GM23338 (cell line): Measurements from ENCODE around the gene SVBP.

Experiments used
- CTCF ChIP-seq, 2 experiments: fragments of 200-600 bp in 1 of 2; sonication (generic) in 1 of 2; conservative IDR thresholded peaks; 2 replicates each; pipeline versions ENCODE4 v1.5.1 to v1.6.1; 2016 to 2017; ENCODE audit warnings: antibody characterized with exemption in 2 of 2, low read depth in 2 of 2, mild to moderate bottlenecking in 2 of 2, moderate library complexity in 1 of 2
- ETS1 ChIP-seq: IDR thresholded peaks from 2 replicates; pipeline ENCODE4 v1.6.1; 2016; ENCODE audit warnings: antibody characterized with exemption
- EZH2 ChIP-seq: fragments of 200-600 bp; sonication (generic); IDR thresholded peaks from one replicate; pipeline ENCODE4 v1.8.0; 2017; ENCODE audit warnings: antibody characterized with exemption, mild to moderate bottlenecking, low read depth; ENCODE audit not compliant: unreplicated experiment
- EZH2phosphoT487 ChIP-seq: fragments of 200-600 bp; sonication (generic); IDR thresholded peaks from one replicate; pipeline ENCODE4 v1.8.1; 2018; ENCODE audit warnings: antibody characterized with exemption; ENCODE audit not compliant: unreplicated experiment
- POLR2AphosphoS5 ChIP-seq: IDR thresholded peaks from 2 replicates; pipeline ENCODE4 v1.6.1; 2016; ENCODE audit warnings: antibody characterized with exemption, low read depth
- REST ChIP-seq: IDR thresholded peaks from one replicate; pipeline ENCODE4 v1.6.1; 2018; ENCODE audit warnings: antibody characterized with exemption; ENCODE audit not compliant: unreplicated experiment
- STAT1 ChIP-seq: IDR thresholded peaks from one replicate; pipeline ENCODE4 v1.6.1; 2016; ENCODE audit warnings: antibody characterized with exemption; ENCODE audit not compliant: unreplicated experiment
- ZNF114 ChIP-seq: fragments of 250-450 bp; sonication (Bioruptor Pico); IDR thresholded peaks from 2 replicates; pipeline ENCODE4 v1.5.0; 2020; ENCODE audit warnings: mild to moderate bottlenecking, moderate library complexity

GRCh38 chr1:42849944-42850343 is 32.7 kb upstream of the SVBP start:
- TF ChIP-seq CTCF (conservative IDR thresholded peaks at IDR 0.05; ENCODE audit: low read depth in 2 of 2), result no peak
- no peak for TF ChIP-seq EZH2phosphoT487
- no peak for TF ChIP-seq REST
- no peak for TF ChIP-seq ETS1
- no peak for TF ChIP-seq STAT1
- TF ChIP-seq POLR2AphosphoS5, result no peak
- no peak for TF ChIP-seq EZH2
- TF ChIP-seq ZNF114 (CRISPR knock-in tag), result no peak
